ENCODE data around the gene TBC1D12. TPM values are rescaled to one million over a fixed set of nuclear protein-coding genes. Genes with fewer than 3 reads are reported as not detected.

Gene TBC1D12
- total RNA-seq, 4 donors from 2014 or later = 16.9 to 26.6 (median 17.9) TPM

DNA sequence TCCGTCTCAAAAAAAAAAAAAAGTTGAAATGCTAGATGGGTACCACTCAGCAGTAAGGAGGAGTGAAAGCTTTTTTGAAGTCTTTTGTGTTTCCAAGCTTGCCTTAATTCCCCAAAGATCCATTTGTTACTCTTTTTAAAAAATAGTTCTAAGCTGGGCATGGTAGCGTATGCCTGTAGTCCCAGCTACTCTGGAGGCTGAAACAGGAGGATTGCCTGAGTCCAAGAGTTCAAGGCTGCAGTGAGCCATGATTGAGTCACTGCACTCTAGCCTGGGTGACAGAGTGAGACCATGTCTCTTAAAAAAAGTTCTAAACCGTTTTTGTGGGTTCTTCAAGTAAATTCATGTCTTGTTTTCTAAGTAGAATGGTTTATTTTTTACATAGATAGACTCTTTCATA is 5.3 kb downstream of the TBC1D12 start:
- Histone ChIP-seq H3K27ac (no peak overlapping the region), H3K36me3 (no peaks in the 10 kb centered on the region), H3K4me1 (peaks cover 0 to 47% (median 7%) of the 10 kb centered on the region in 3 donors), H3K4me3 (no peak overlapping the region), H3K9me3 (no peaks in the 10 kb centered on the region), H3K27me3 (no peaks in the 10 kb centered on the region)
- TF ChIP-seq, protein P1, sequence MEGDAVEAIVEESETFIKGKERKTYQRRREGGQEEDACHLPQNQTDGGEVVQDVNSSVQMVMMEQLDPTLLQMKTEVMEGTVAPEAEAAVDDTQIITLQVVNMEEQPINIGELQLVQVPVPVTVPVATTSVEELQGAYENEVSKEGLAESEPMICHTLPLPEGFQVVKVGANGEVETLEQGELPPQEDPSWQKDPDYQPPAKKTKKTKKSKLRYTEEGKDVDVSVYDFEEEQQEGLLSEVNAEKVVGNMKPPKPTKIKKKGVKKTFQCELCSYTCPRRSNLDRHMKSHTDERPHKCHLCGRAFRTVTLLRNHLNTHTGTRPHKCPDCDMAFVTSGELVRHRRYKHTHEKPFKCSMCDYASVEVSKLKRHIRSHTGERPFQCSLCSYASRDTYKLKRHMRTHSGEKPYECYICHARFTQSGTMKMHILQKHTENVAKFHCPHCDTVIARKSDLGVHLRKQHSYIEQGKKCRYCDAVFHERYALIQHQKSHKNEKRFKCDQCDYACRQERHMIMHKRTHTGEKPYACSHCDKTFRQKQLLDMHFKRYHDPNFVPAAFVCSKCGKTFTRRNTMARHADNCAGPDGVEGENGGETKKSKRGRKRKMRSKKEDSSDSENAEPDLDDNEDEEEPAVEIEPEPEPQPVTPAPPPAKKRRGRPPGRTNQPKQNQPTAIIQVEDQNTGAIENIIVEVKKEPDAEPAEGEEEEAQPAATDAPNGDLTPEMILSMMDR (IDR thresholded peaks at IDR 0.05) = no peak
- TF ChIP-seq POLR2AphosphoS5 (IDR thresholded peaks at IDR 0.05) = no peak
- no peak for TF ChIP-seq POLR2A (IDR thresholded peaks at IDR 0.05)
- TF ChIP-seq EP300 (IDR thresholded peaks at IDR 0.05) = no peak
- no peak for ATAC-seq
- 75 to 80% methylated on average over 2 to 3 of the region's 3 CpGs for WGBS, 2 donors (ENCODE audit: low coverage in 1 of 2)

DNA sequence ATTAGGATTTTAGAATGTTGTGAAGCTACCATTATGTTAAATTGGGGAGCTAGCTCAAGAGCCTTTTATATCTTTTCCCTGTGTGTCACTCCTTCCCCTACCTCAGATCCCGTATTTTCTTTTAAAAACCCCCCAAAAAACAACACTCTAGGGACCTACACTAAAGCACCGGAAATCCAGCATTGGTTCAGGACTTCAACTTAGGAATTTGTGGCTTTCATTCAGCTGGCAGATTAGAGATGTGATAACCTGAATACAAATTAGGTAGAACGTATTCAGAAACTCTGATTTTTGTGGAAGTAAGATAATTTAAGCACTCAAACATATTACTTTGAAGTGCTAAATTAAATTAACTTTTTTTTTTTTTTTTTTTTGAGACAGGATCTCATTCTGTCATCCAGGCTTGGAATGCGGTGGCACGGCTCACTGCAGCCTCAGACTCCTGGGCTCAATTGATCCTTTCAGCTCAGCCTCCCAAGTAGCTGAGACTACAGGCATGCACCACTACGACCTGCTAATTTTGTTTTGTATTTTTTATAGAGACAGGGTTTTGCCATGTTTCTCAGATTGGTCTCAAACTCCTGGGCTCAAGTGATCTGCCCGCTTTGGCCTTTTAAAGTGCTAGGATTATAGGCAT is 6.8 kb downstream of the TBC1D12 start:
- Histone ChIP-seq H3K27me3 (no peaks in the 10 kb centered on the region), H3K4me3 (no peak overlapping the region), H3K9me3 (no peaks in the 10 kb centered on the region), H3K36me3 (no peaks in the 10 kb centered on the region), H3K27ac (no peak overlapping the region), H3K4me1 (peaks cover 4 to 58% (median 6%) of the 10 kb centered on the region in 3 donors)
- ATAC-seq = no peak
- TF ChIP-seq EP300 (IDR thresholded peaks at IDR 0.05) (no peak), POLR2A (IDR thresholded peaks at IDR 0.05) (no peak), POLR2AphosphoS5 (IDR thresholded peaks at IDR 0.05) (no peak)
- TF ChIP-seq, protein P1 (IDR thresholded peaks at IDR 0.05) = no peak
- WGBS, 2 donors (ENCODE audit: low coverage in 1 of 2) = 58 to 70% methylated on average over 5 of the region's 7 CpGs

DNA sequence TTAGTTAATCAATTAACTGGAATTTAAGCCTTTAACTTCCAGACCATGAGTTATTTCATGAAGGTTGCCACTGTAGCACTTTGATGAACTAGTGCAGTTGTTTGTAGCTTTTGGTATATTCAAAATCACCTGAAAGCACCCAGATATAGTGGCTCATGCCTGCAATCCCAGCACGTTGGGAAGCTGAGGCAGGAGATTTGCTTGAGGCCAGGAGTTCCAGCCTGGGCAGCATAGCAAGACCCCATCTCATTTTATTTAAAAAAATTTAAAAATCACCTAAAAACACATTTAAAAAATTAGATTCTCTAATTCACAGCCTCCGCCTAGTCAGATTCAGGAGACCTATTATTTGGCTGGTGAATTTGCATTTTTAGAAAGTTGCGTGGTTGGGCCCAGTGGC is 9.0 kb downstream of the TBC1D12 start:
- no peaks in the 10 kb centered on the region for H3K36me3 ChIP-seq
- no peak for TF ChIP-seq EP300 (IDR thresholded peaks at IDR 0.05)
- H3K27ac ChIP-seq = no peak overlapping the region
- WGBS, 2 donors (ENCODE audit: low coverage in 1 of 2) = 94 to 100% methylated on average over 2 to 3 of the region's 3 CpGs
- no peak overlapping the region for H3K4me3 ChIP-seq
- H3K4me1 ChIP-seq = peaks cover 0 to 40% (median 4%) of the 10 kb centered on the region in 3 donors
- no peaks in the 10 kb centered on the region for H3K9me3 ChIP-seq
- H3K27me3 ChIP-seq = no peaks in the 10 kb centered on the region
- no peak for ATAC-seq

DNA sequence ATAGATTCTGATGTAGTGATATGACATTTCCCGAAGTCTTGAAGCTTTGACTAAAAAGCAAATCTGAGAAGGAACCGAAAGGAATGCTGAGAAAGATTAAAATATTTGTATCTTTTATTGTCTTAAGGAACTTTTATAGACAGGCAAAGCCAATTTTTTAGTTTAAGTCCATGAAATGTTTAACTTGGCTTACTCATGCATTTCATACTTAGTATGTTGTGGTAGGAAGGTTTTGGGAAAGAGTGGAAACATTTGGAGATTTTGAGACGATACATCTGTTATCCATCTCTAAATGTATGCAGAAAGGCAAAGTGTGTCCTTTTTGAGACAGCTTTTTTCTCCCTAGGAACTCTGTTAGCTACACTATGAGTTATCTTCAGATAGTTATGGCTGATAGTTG is 10.1 kb downstream of the TBC1D12 start:
- peaks cover 0 to 47% (median 4%) of the 10 kb centered on the region in 3 donors for H3K4me1 ChIP-seq
- TF ChIP-seq, protein P1 (IDR thresholded peaks at IDR 0.05) = no peak
- TF ChIP-seq POLR2A (IDR thresholded peaks at IDR 0.05) (no peak), POLR2AphosphoS5 (IDR thresholded peaks at IDR 0.05) (no peak), EP300 (IDR thresholded peaks at IDR 0.05) (no peak)
- H3K27me3 ChIP-seq = no peaks in the 10 kb centered on the region
- H3K27ac ChIP-seq = no peak overlapping the region
- no peak for ATAC-seq
- no peak overlapping the region for H3K4me3 ChIP-seq
- no peaks in the 10 kb centered on the region for H3K36me3 ChIP-seq
- WGBS, 2 donors (ENCODE audit: low coverage in 1 of 2) = 34 to 37% methylated on average over 3 of the region's 3 CpGs
- H3K9me3 ChIP-seq = no peaks in the 10 kb centered on the region

DNA sequence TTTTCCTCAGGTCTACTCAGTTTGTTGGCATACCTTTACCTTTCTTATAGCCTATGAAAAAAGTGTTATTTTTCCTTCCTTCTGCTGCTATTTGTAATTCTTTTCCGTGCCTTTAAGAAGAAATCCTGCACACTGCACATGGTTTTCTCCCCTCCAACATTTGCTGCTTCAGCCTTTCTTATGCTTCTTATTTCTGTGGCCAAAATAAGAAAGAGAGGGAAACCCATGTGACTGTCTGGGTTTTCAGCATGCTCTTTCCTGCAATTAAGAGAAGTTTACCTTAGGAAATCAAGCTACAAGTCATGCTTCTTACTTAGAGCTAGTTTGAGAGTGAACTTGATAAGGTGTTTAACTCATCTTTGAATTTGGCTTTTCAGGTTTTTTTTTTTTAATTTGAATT is 11.0 kb downstream of the TBC1D12 start:
- WGBS, 2 donors (ENCODE audit: low coverage in 1 of 2) = 33 to 57% methylated on average over 1 of the region's 1 CpG

More for the DNA sequence above, 11.0 kb downstream of the TBC1D12 start:
- Histone ChIP-seq H3K4me1 (peaks cover 0 to 40% (median 4%) of the 10 kb centered on the region in 3 donors), H3K27me3 (no peaks in the 10 kb centered on the region), H3K27ac (no peak overlapping the region), H3K4me3 (no peak overlapping the region), H3K36me3 (no peaks in the 10 kb centered on the region), H3K9me3 (no peaks in the 10 kb centered on the region)
- TF ChIP-seq, protein P1 (IDR thresholded peaks at IDR 0.05) = no peak
- TF ChIP-seq POLR2AphosphoS5 (IDR thresholded peaks at IDR 0.05) (no peak), EP300 (IDR thresholded peaks at IDR 0.05) (no peak), POLR2A (IDR thresholded peaks at IDR 0.05) (no peak)
- no peak for ATAC-seq

Data from gastroesophageal sphincter (tissue), 4 donors.